Measurements from ENCODE around the gene FILIP1L. TPM values are rescaled to one million over a fixed set of nuclear protein-coding genes. Genes with fewer than 3 reads are reported as not detected.

Gene FILIP1L
- total and polyA plus RNA-seq, 2 of the 8 experiments (the other 6 are each of a cell fraction or from before 2014, with no cell fraction given) = 0.06 to 0.09 TPM

GRCh38 chr3:99925584-99926230 is 188.6 kb downstream of the FILIP1L start (continued):
- TF ChIP-seq CTCF (IDR thresholded peaks at IDR 0.05; ENCODE audit: control extremely low read depth in 1 of 3, insufficient read depth in 1 of 3, low read depth in 1 of 3, low read length in 3 of 3) (no peak), ATF2 (IDR thresholded peaks at IDR 0.05; ENCODE audit: low read length) (no peak)

Measured in H1 (cell line).